Thyroid gland (tissue), 4 donors: ENCODE measurements around the gene HDAC5. TPM values are rescaled to one million over a fixed set of nuclear protein-coding genes. Genes with fewer than 3 reads are reported as not detected.

Experiments
- DNase-seq, 2 donors: peaks; one replicate each; pipeline ENCODE4 v3.0.0-alpha.2; 2019
- H3K27ac ChIP-seq, 3 donors: fragments of 200-600 bp; sonication (generic); 1 replicate in 2 of 3; 2 replicates in 1 of 3; pipeline ENCODE4 v1.5.1; 2016 to 2019; ENCODE audit warnings: mild to moderate bottlenecking in 1 of 3, moderate library complexity in 1 of 3
- H3K27me3 ChIP-seq: fragments of 200-600 bp; sonication (generic); one replicate; pipeline ENCODE4 v1.5.1; 2019
- H3K36me3 ChIP-seq, 2 donors: fragments of 200-600 bp; sonication (generic); one replicate each; pipeline ENCODE4 v1.5.1; 2016 to 2019
- H3K4me1 ChIP-seq, 2 donors: fragments of 200-600 bp; sonication (generic); one replicate each; pipeline ENCODE4 v1.5.1; 2017 to 2019
- H3K4me3 ChIP-seq, 3 donors: fragments of 200-600 bp; sonication (generic); replicated peaks in 1 of 3; 1 replicate in 2 of 3; 2 replicates in 1 of 3; pipeline ENCODE4 v1.5.1; 2016; ENCODE audit warnings: mild to moderate bottlenecking in 1 of 3
- H3K9me3 ChIP-seq: fragments of 200-600 bp; sonication (generic); one replicate; pipeline ENCODE4 v1.5.1; 2017
- CTCF ChIP-seq, 6 experiments: fragments of 200-600 bp in 3 of 6; fragments of 450-650 bp in 3 of 6; sonication (generic) in 3 of 6; IDR thresholded peaks; one replicate each; pipeline ENCODE4 v1.5.1; 2016 to 2019; ENCODE audit warnings: antibody characterized with exemption in 6 of 6, mild to moderate bottlenecking in 2 of 6, inconsistent platforms in 1 of 6, moderate library complexity in 1 of 6
- POLR2A ChIP-seq, 2 donors: fragments of 450-650 bp; IDR thresholded peaks; one replicate each; pipeline ENCODE4 v1.6.1; 2017; ENCODE audit warnings: antibody characterized with exemption in 2 of 2, mild to moderate bottlenecking in 2 of 2, moderate library complexity in 1 of 2
- WGBS, 2 donors: methylation state at CpG; one replicate each; pipeline ENCODE4 v1.1.5; 2017; 5-methylcytosine and 5-hydroxymethylcytosine counted together
- intact Hi-C: fragments of 100-400 bp; cut with DNase I; formaldehyde crosslinking; loops from one replicate; pipeline ENCODE4 v1.15.1; 2023
- total RNA-seq, 4 donors: library from RNA; depleted of rRNA; stranded (reverse); fragments of >200 nt; gene quantifications; one replicate each; pipeline ENCODE4 v1.2.3, GENCODE V29; 2016

The HDAC5 gene
- total RNA-seq, 4 donors from 2014 or later: 69.5 to 142 (median 107) TPM

- intact Hi-C loops: no loop called here
- Histone ChIP-seq H3K36me3 (peaks cover 73 to 79% of the 10 kb centered on the region in 2 donors), H3K27ac (no peak overlapping the region), H3K27me3 (no peaks in the 10 kb centered on the region), H3K9me3 (no peaks in the 10 kb centered on the region), H3K4me1 (no peaks in the 10 kb centered on the region), H3K4me3 (no peak overlapping the region)
- WGBS, 2 donors: 84 to 90% methylated on average over 21 of the region's 21 CpGs
- DNase-seq: no peak
- TF ChIP-seq CTCF (IDR thresholded peaks at IDR 0.05) (no peak), POLR2A (IDR thresholded peaks at IDR 0.05) (no peak)
Observed at GRCh38 chr17:44082256-44082927, 41.0 kb downstream of the HDAC5 start.

- H3K27ac ChIP-seq: no peak overlapping the region
- H3K9me3 ChIP-seq: no peaks in the 10 kb centered on the region
- no peaks in the 10 kb centered on the region for H3K27me3 ChIP-seq
- H3K4me1 ChIP-seq: no peaks in the 10 kb centered on the region
- intact Hi-C loops: no loop called here
- WGBS, 2 donors: 90 to 95% methylated on average over 3 of the region's 3 CpGs
- TF ChIP-seq POLR2A (IDR thresholded peaks at IDR 0.05): no peak
- peaks cover 76 to 84% of the 10 kb centered on the region in 2 donors for H3K36me3 ChIP-seq
- no peak for DNase-seq
- H3K4me3 ChIP-seq: no peak overlapping the region
Observed at GRCh38 chr17:44081681-44082080, 41.8 kb downstream of the HDAC5 start.

- no peak overlapping the region for H3K27ac ChIP-seq
- H3K9me3 ChIP-seq: no peaks in the 10 kb centered on the region
- peaks cover 73 to 84% of the 10 kb centered on the region in 2 donors for H3K36me3 ChIP-seq
- TF ChIP-seq CTCF (IDR thresholded peaks at IDR 0.05) (no peak), POLR2A (IDR thresholded peaks at IDR 0.05) (no peak)
- H3K4me1 ChIP-seq: no peaks in the 10 kb centered on the region
- H3K27me3 ChIP-seq: no peaks in the 10 kb centered on the region
- no peak overlapping the region for H3K4me3 ChIP-seq
- intact Hi-C loops: loop anchor here (10.0 kb wide), 1 partner anchor 45 kb away; the partner anchor contains the start of gene HDAC5
- WGBS, 2 donors: 88 to 90% methylated on average over 14 to 18 of the region's 18 CpGs
- DNase-seq: peak in 1 of 2 donors; percentile 1
Observed at GRCh38 chr17:44079877-44080821, 43.3 kb downstream of the HDAC5 start.

- H3K36me3 ChIP-seq: peaks cover 55 to 67% of the 10 kb centered on the region in 2 donors
- TF ChIP-seq POLR2A (IDR thresholded peaks at IDR 0.05) (no peak), CTCF (IDR thresholded peaks at IDR 0.05) (no peak)
- 93% methylated on average over 19 of the region's 19 CpGs for WGBS, 2 donors
Observed at GRCh38 chr17:44078412-44078811, 45.0 kb downstream of the HDAC5 start.

GRCh38 chr17:44077595-44077909 is 45.9 kb downstream of the HDAC5 start:
- intact Hi-C loops: loop anchor here (10.0 kb wide), 1 partner anchor 47 kb away; the partner anchor contains the start of gene HDAC5
- WGBS, 2 donors: 78 to 83% methylated on average over 4 of the region's 4 CpGs
- Histone ChIP-seq H3K9me3 (no peaks in the 10 kb centered on the region), H3K4me1 (no peaks in the 10 kb centered on the region), H3K36me3 (peaks cover 47 to 59% of the 10 kb centered on the region in 2 donors), H3K27ac (peak overlapping the region in 1 of 3 donors; percentile 28), H3K4me3 (no peak overlapping the region), H3K27me3 (no peaks in the 10 kb centered on the region)
- no peak for DNase-seq
- TF ChIP-seq POLR2A (IDR thresholded peaks at IDR 0.05): no peak
- TF ChIP-seq CTCF (IDR thresholded peaks at IDR 0.05): no peak

More at GRCh38 chr17:44078412-44078811, 45.0 kb downstream of the HDAC5 start:
- no peaks in the 10 kb centered on the region for H3K4me1 ChIP-seq
- intact Hi-C loops: loop anchor here (10.0 kb wide), 1 partner anchor 46 kb away; the partner anchor contains the start of gene HDAC5
- no peak for DNase-seq
- H3K4me3 ChIP-seq: no peak overlapping the region
- H3K9me3 ChIP-seq: no peaks in the 10 kb centered on the region
- H3K27me3 ChIP-seq: no peaks in the 10 kb centered on the region
- no peak overlapping the region for H3K27ac ChIP-seq
